Caki2 (cell line): ENCODE data around the gene SOS1. TPM values are rescaled to one million over a fixed set of nuclear protein-coding genes. Genes with fewer than 3 reads are reported as not detected.

Experiments used
- DNase-seq: peaks from one replicate; pipeline ENCODE4 v3.0.0-alpha.2; 2015; ENCODE audit warnings: low read depth
- in situ Hi-C: cut with HindIII; loops from 2 replicates; pipeline ENCODE4 v1.10.0; 2016; ENCODE audit warnings: low sequenced_read_pairs, low pct_unique_long_range_greater_than_20kb, mixed read lengths
- total RNA-seq: library from RNA; depleted of rRNA; stranded (reverse); fragments of >200 nt; shearing (Covaris generic); gene quantifications from 2 replicates; pipeline ENCODE4 v1.2.3, GENCODE V29; 2014; ENCODE audit warnings: low replicate concordance

The SOS1 gene
- total RNA-seq, 1 experiment from 2014 or later = 8.7 TPM

GRCh38 chr2:39115556-39115955, 5.3 kb downstream of the SOS1 start:
- DNase-seq = no peak
- in situ Hi-C loops = no loop called here

- in situ Hi-C loops = no loop called here
- DNase-seq = no peak
Measured at GRCh38 chr2:39114771-39115170, 6.1 kb downstream of the SOS1 start.

GRCh38 chr2:39109537-39109936, 11.3 kb downstream of the SOS1 start:
- in situ Hi-C loops = no loop called here
- DNase-seq = no peak

- no peak for DNase-seq
- in situ Hi-C loops = no loop called here
Measured at GRCh38 chr2:39108377-39108776, 12.5 kb downstream of the SOS1 start.

GRCh38 chr2:39107724-39108273, 13.1 kb downstream of the SOS1 start:
- in situ Hi-C loops = no loop called here
- no peak for DNase-seq

GRCh38 chr2:39107156-39107555, 13.7 kb downstream of the SOS1 start:
- DNase-seq = no peak
- in situ Hi-C loops = no loop called here

- in situ Hi-C loops = no loop called here
- no peak for DNase-seq
Measured at GRCh38 chr2:39099870-39100728, 20.8 kb downstream of the SOS1 start.

- in situ Hi-C loops = no loop called here
- DNase-seq = no peak
Measured at GRCh38 chr2:39099310-39099869, 21.5 kb downstream of the SOS1 start.

GRCh38 chr2:39095624-39096023, 25.2 kb downstream of the SOS1 start:
- in situ Hi-C loops = no loop called here
- DNase-seq = no peak

GRCh38 chr2:39094717-39095363, 26.0 kb downstream of the SOS1 start:
- DNase-seq = no peak

GRCh38 chr2:39093218-39093898, 27.5 kb downstream of the SOS1 start:
- no peak for DNase-seq
- in situ Hi-C loops = no loop called here

More at GRCh38 chr2:39094717-39095363, 26.0 kb downstream of the SOS1 start:
- in situ Hi-C loops = no loop called here

- in situ Hi-C loops = no loop called here
- no peak for DNase-seq
Measured at GRCh38 chr2:39091543-39091942, 29.3 kb downstream of the SOS1 start.

GRCh38 chr2:39091063-39091462, 29.8 kb downstream of the SOS1 start:
- DNase-seq = no peak
- in situ Hi-C loops = no loop called here

- in situ Hi-C loops = no loop called here
- no peak for DNase-seq
Measured at GRCh38 chr2:39080152-39080551, 40.7 kb downstream of the SOS1 start.

GRCh38 chr2:39069890-39070465, 50.9 kb downstream of the SOS1 start:
- DNase-seq = no peak
- in situ Hi-C loops = loop anchor here (25.0 kb wide), 1 partner anchor 142 kb away; no protein-coding TSS in a partner anchor

- DNase-seq = peak; percentile 15
- in situ Hi-C loops = loop anchor here (25.0 kb wide), 1 partner anchor 143 kb away; no protein-coding TSS in a partner anchor
Measured at GRCh38 chr2:39069136-39069515, 51.7 kb downstream of the SOS1 start.

- in situ Hi-C loops = loop anchor here (25.0 kb wide), 1 partner anchor 144 kb away; no protein-coding TSS in a partner anchor
Measured at GRCh38 chr2:39068299-39069135, 52.3 kb downstream of the SOS1 start.

More at GRCh38 chr2:39068299-39069135, 52.3 kb downstream of the SOS1 start:
- DNase-seq = no peak
